OCI-LY7 (cell line): ENCODE results near the gene RNF182. TPM values are rescaled to one million over a fixed set of nuclear protein-coding genes. Genes with fewer than 3 reads are reported as not detected.

Experiments used
- BruUV-seq: library from RNA; stranded (reverse); fragments of 400-500 nt; replicated peaks from 2 replicates; lab custom pipeline; 2021; lab: Mats Ljungman, UMichigan
- CTCF ChIA-PET: fragments of 300-600 bp; sonication (Branson Sonifier 250); formaldehyde crosslinking; loops from one replicate; lab custom pipeline; 2022; ENCODE audit warnings: antibody characterized with exemption; ENCODE audit not compliant: unreplicated experiment; lab: Charles Lee
- POLR2A ChIA-PET: fragments of 300-600 bp; sonication (Branson Sonifier 250); formaldehyde crosslinking; loops from one replicate; lab custom pipeline; 2022; ENCODE audit warnings: antibody characterized with exemption; lab: Charles Lee
- DNase-seq: peaks from one replicate; pipeline ENCODE4 v3.0.0-alpha.2; 2015; ENCODE audit warnings: low spot score
- H2AFZ ChIP-seq: fragments of 200-600 bp; sonication (generic), shearing (Covaris generic); 2 replicates; pipeline ENCODE4 v1.6.1; 2014; ENCODE audit warnings: mild to moderate bottlenecking, antibody characterized with exemption, low read length, moderate library complexity
- H3K27ac ChIP-seq: fragments of 200-600 bp; sonication (generic); 2 replicates; pipeline ENCODE4 v1.5.1; 2014; ENCODE audit warnings: mixed run types, low read depth, mild to moderate bottlenecking, moderate library complexity, low read length, inconsistent platforms; ENCODE audit not compliant: poor library complexity, severe bottlenecking
- H3K36me3 ChIP-seq: fragments of 200-600 bp; sonication (generic); 2 replicates; pipeline ENCODE4 v1.6.1; 2014; ENCODE audit warnings: mild to moderate bottlenecking, antibody characterized with exemption, low read length, moderate library complexity, mixed read lengths; ENCODE audit not compliant: insufficient read depth
- H3K4me1 ChIP-seq: fragments of 200-600 bp; sonication (generic); 2 replicates; pipeline ENCODE4 v1.5.1; 2014; ENCODE audit warnings: mild to moderate bottlenecking, low read length; ENCODE audit not compliant: insufficient read depth, poor library complexity, severe bottlenecking
- H3K4me2 ChIP-seq: fragments of 200-600 bp; sonication (generic); 2 replicates; pipeline ENCODE4 v1.6.1; 2014; ENCODE audit warnings: mild to moderate bottlenecking, low read length
- H3K4me3 ChIP-seq: fragments of 200-600 bp; sonication (generic); 2 replicates; pipeline ENCODE4 v1.5.1; 2014; ENCODE audit warnings: mild to moderate bottlenecking, low read depth, low read length; ENCODE audit not compliant: poor library complexity, severe bottlenecking
- H3K79me2 ChIP-seq: fragments of 200-600 bp; sonication (generic); 2 replicates; pipeline ENCODE4 v1.6.1; 2016; ENCODE audit warnings: low read depth, mild to moderate bottlenecking, low read length, moderate library complexity, mixed read lengths; ENCODE audit not compliant: insufficient read depth
- H3K9me2 ChIP-seq: fragments of 200-600 bp; sonication (generic); 2 replicates; pipeline ENCODE4 v1.6.1; 2016; ENCODE audit warnings: mild to moderate bottlenecking, low read length, mixed read lengths; ENCODE audit not compliant: insufficient read depth
- H3K9me3 ChIP-seq: fragments of 200-600 bp; sonication (generic); 2 replicates; pipeline ENCODE4 v1.6.1; 2014; ENCODE audit warnings: mild to moderate bottlenecking, mixed run types, low read length, mixed read lengths
- H4K20me1 ChIP-seq: fragments of 200-600 bp; sonication (generic); 2 replicates; pipeline ENCODE4 v1.6.1; 2014; ENCODE audit warnings: mild to moderate bottlenecking, antibody characterized with exemption, low read length, moderate library complexity, mixed read lengths; ENCODE audit not compliant: insufficient read depth
- EZH2phosphoT487 ChIP-seq: fragments of 200-600 bp; sonication (generic); IDR thresholded peaks from 2 replicates; pipeline ENCODE4 v1.6.1; 2018; ENCODE audit warnings: low read depth, borderline replicate concordance, mild to moderate bottlenecking, mixed run types, antibody characterized with exemption, low read length, moderate library complexity, mixed read lengths
- intact Hi-C: fragments of 100-400 bp; cut with micrococcal nuclease; formaldehyde crosslinking; loops from one replicate; pipeline ENCODE4 v1.10.0; 2022; ENCODE audit not compliant: unreplicated experiment
- total RNA-seq, 2 experiments: library from RNA; depleted of rRNA in 1 of 2; stranded (reverse); fragments of >200 nt in 1 of 2; shearing (Covaris generic) in 1 of 2; gene quantifications; 2 replicates each; pipeline ENCODE4 v1.2.3, GENCODE V29; 2014 to 2022
- TF ChIP-seq, protein P1 (sequence below): fragments of 200-600 bp; sonication (generic); conservative IDR thresholded peaks from 2 replicates; pipeline ENCODE4 v1.5.1; 2014; ENCODE audit warnings: mild to moderate bottlenecking, antibody characterized with exemption, low read length, moderate library complexity, mixed read lengths

Gene RNF182
- total RNA-seq, 2 experiments from 2014 or later, result not detected

DNA sequence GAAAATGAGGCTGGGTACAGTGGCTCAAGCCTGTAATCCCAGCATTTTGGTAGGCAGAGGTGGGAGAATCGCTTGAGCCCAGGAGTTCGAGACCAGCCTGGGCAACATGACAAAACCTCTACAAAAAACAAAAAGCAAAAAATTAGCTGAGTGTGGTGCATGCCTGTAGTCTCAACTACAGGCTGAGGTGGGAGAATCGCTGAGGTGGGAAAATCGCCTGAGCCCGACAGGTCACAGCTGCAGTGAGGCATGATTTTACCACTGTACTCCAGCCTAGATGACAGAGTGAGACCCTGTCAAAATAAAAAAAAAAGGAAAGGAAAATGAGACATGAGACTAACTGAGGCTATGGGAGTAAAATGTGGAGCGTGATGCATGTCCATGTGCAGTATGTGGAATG is 104.9 kb downstream of the RNF182 start:
- DNase-seq, result no peak
- TF ChIP-seq, protein P1, sequence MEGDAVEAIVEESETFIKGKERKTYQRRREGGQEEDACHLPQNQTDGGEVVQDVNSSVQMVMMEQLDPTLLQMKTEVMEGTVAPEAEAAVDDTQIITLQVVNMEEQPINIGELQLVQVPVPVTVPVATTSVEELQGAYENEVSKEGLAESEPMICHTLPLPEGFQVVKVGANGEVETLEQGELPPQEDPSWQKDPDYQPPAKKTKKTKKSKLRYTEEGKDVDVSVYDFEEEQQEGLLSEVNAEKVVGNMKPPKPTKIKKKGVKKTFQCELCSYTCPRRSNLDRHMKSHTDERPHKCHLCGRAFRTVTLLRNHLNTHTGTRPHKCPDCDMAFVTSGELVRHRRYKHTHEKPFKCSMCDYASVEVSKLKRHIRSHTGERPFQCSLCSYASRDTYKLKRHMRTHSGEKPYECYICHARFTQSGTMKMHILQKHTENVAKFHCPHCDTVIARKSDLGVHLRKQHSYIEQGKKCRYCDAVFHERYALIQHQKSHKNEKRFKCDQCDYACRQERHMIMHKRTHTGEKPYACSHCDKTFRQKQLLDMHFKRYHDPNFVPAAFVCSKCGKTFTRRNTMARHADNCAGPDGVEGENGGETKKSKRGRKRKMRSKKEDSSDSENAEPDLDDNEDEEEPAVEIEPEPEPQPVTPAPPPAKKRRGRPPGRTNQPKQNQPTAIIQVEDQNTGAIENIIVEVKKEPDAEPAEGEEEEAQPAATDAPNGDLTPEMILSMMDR, result no peak
- no peak for TF ChIP-seq EZH2phosphoT487
- Histone ChIP-seq H3K27ac (no peak overlapping the region), H3K9me2 (no peaks in the 10 kb centered on the region), H4K20me1 (no peaks in the 10 kb centered on the region), H3K4me3 (no peak overlapping the region), H3K9me3 (no peaks in the 10 kb centered on the region), H3K79me2 (no peaks in the 10 kb centered on the region), H3K4me1 (no peaks in the 10 kb centered on the region), H2AFZ (no peak overlapping the region), H3K4me2 (no peak overlapping the region), H3K36me3 (no peaks in the 10 kb centered on the region)
- ChIA-PET POLR2A (interaction anchor here (0.6 to 0.7 kb wide), 2 partner anchors 17 to 110 kb away, joined by 3 to 4 read pairs; no protein-coding TSS in a partner anchor), CTCF (no interaction called here)
- BruUV-seq, result no TSS peak
- intact Hi-C loops, result no loop called here

Other genes with a start within 250 kb of the RNF182 start
- 20.5 and 22.2 TPM in 2 replicates for gene RANBP9, start 213.1 kb upstream of the RNF182 start, total RNA-seq (2014; rRNA removed; shearing (Covaris generic))
- 35.0 and 41.6 TPM in 2 replicates for gene RANBP9, start 213.1 kb upstream of the RNF182 start, total RNA-seq (2022)
- 11.9 and 17.3 TPM in 2 replicates for gene MCUR1, start 110.4 kb upstream of the RNF182 start, total RNA-seq (2014; rRNA removed; shearing (Covaris generic))
- gene MCUR1, start 110.4 kb upstream of the RNF182 start, total RNA-seq (2022), result 31.1 and 32.4 TPM in 2 replicates
- gene CD83, start 192.8 kb downstream of the RNF182 start, total RNA-seq (2014; rRNA removed; shearing (Covaris generic)), result 26.2 and 29.7 TPM in 2 replicates
- gene CD83, start 192.8 kb downstream of the RNF182 start, total RNA-seq (2022), result 12.1 and 15.0 TPM in 2 replicates